GM21825 (cell line): ENCODE data around the gene DSTN.
A peak's percentile ranks its signal among the peaks of the same experiment; 100 is the strongest.

ENCODE experiments used
- ATAC-seq: cut with Tn5 transposase; IDR thresholded peaks from one replicate; pipeline ENCODE4 v1.9.1; 2021; ENCODE audit warnings: mild to moderate bottlenecking, moderate library complexity; ENCODE audit not compliant: unreplicated experiment

Gene DSTN

GRCh38 chr20:17545127-17545526 is 24.7 kb upstream of the DSTN start:
- no peak for ATAC-seq

GRCh38 chr20:17549131-17549530 is 20.7 kb upstream of the DSTN start:
- ATAC-seq, result no peak

GRCh38 chr20:17555106-17555505 is 14.8 kb upstream of the DSTN start:
- no peak for ATAC-seq

- no peak for ATAC-seq
Observed at GRCh38 chr20:17556837-17557674, 12.8 kb upstream of the DSTN start.

- ATAC-seq, result no peak
Observed at GRCh38 chr20:17557675-17558006, 12.2 kb upstream of the DSTN start.

- ATAC-seq, result no peak
Observed at GRCh38 chr20:17558154-17558940, 11.5 kb upstream of the DSTN start.

- no peak for ATAC-seq
Observed at GRCh38 chr20:17558941-17559304, 11.0 kb upstream of the DSTN start.

- no peak for ATAC-seq
Observed at GRCh38 chr20:17559338-17559737, 10.5 kb upstream of the DSTN start.

- no peak for ATAC-seq
Observed at GRCh38 chr20:17560344-17561074, 9.4 kb upstream of the DSTN start.

GRCh38 chr20:17562804-17563305 is 7.0 kb upstream of the DSTN start:
- ATAC-seq, result no peak

- ATAC-seq, result no peak
Observed at GRCh38 chr20:17565169-17565845, 4.6 kb upstream of the DSTN start.

GRCh38 chr20:17566345-17566744 is 3.5 kb upstream of the DSTN start:
- ATAC-seq, result no peak

GRCh38 chr20:17568045-17568788 is 1.7 kb upstream of the DSTN start:
- no peak for ATAC-seq

GRCh38 chr20:17568972-17569521 is 828 bp upstream of the DSTN start:
- ATAC-seq, result no peak

GRCh38 chr20:17570347-17571152 is 675 bp downstream of the DSTN start:
- peak; percentile 37 for ATAC-seq

- ATAC-seq, result no peak
Observed at GRCh38 chr20:17571153-17571527, 1.3 kb downstream of the DSTN start.

- no peak for ATAC-seq
Observed at GRCh38 chr20:17572034-17572638, 2.3 kb downstream of the DSTN start.

- ATAC-seq, result no peak
Observed at GRCh38 chr20:17573463-17573862, 3.6 kb downstream of the DSTN start.

- no peak for ATAC-seq
Observed at GRCh38 chr20:17576215-17576614, 6.3 kb downstream of the DSTN start.
